HG03139 (cell line): ENCODE measurements around the gene ALG11.
"Not testable (repeated sequence)": the region's sequence is repeated elsewhere in the genome, so short reads cannot be mapped to it uniquely, and the experiment has no call there.

Experiments
- ATAC-seq: cut with Tn5 transposase; IDR thresholded peaks from one replicate; pipeline ENCODE4 v1.9.1; 2021; ENCODE audit not compliant: unreplicated experiment

ALG11 gene

GRCh38 chr13:52026246-52026626 is 14.0 kb downstream of the ALG11 start:
- ATAC-seq: no peak

GRCh38 chr13:52027832-52028231 is 15.6 kb downstream of the ALG11 start:
- no peak for ATAC-seq

- ATAC-seq: no peak
These were observed 17.4 kb downstream of the ALG11 start for GRCh38 chr13:52029569-52029968.

- not testable (repeated sequence) for ATAC-seq
These were observed 18.2 kb downstream of the ALG11 start for GRCh38 chr13:52030401-52030800.

GRCh38 chr13:52033039-52033438 is 20.8 kb downstream of the ALG11 start:
- ATAC-seq: no peak

GRCh38 chr13:52034616-52035226 is 22.5 kb downstream of the ALG11 start:
- ATAC-seq: no peak

GRCh38 chr13:52036037-52036436 is 23.8 kb downstream of the ALG11 start:
- ATAC-seq: no peak

GRCh38 chr13:52043675-52044074 is 31.5 kb downstream of the ALG11 start:
- no peak for ATAC-seq

- ATAC-seq: no peak
These were observed 35.3 kb downstream of the ALG11 start for GRCh38 chr13:52047463-52047862.

- no peak for ATAC-seq
These were observed 36.3 kb downstream of the ALG11 start for GRCh38 chr13:52048516-52048915.

- no peak for ATAC-seq
These were observed 39.2 kb downstream of the ALG11 start for GRCh38 chr13:52051400-52051799.

- no peak for ATAC-seq
These were observed 41.3 kb downstream of the ALG11 start for GRCh38 chr13:52053460-52053859.

GRCh38 chr13:52061064-52061463 is 48.9 kb downstream of the ALG11 start:
- ATAC-seq: not testable (repeated sequence)

- ATAC-seq: no peak
These were observed 49.4 kb downstream of the ALG11 start for GRCh38 chr13:52061587-52061986.

- ATAC-seq: no peak
These were observed 55.0 kb downstream of the ALG11 start for GRCh38 chr13:52067237-52067636.

- ATAC-seq: no peak
These were observed 58.8 kb downstream of the ALG11 start for GRCh38 chr13:52070929-52071523.
